Small intestine (tissue), 7 donors: ENCODE measurements around the gene KIF26B. TPM values are rescaled to one million over a fixed set of nuclear protein-coding genes. Genes with fewer than 3 reads are reported as not detected.

ENCODE experiments used
- DNase-seq, 2 donors: peaks; one replicate each; pipeline versions ENCODE4 v3.0.0 to v3.0.0-alpha.2; 2013
- FAIRE-seq: peaks from 2 replicates; lab custom pipeline; 2012; peaks lifted over from hg19 to GRCh38; lab: Jason Lieb, UNC
- H3K27ac ChIP-seq, 3 donors: one replicate each; pipeline ENCODE4 v1.5.1; 2013; ENCODE audit warnings: low read length in 2 of 3, mild to moderate bottlenecking in 2 of 3, control low read depth in 1 of 3, inconsistent platforms in 1 of 3, low read depth in 1 of 3, moderate library complexity in 1 of 3
- H3K27me3 ChIP-seq, 3 donors: one replicate each; pipeline ENCODE4 v1.6.1; 2013; ENCODE audit warnings: low read length in 3 of 3, inconsistent platforms in 1 of 3; ENCODE audit not compliant: control insufficient read depth in 3 of 3, insufficient read depth in 3 of 3
- H3K36me3 ChIP-seq, 3 donors: one replicate each; pipeline ENCODE4 v1.6.1; 2013; ENCODE audit warnings: low read length in 3 of 3, inconsistent platforms in 1 of 3, low read depth in 1 of 3, mild to moderate bottlenecking in 1 of 3, moderate library complexity in 1 of 3; ENCODE audit not compliant: control insufficient read depth in 3 of 3, insufficient read depth in 2 of 3
- H3K4me1 ChIP-seq, 3 donors: one replicate each; pipeline ENCODE4 v1.6.1; 2013; ENCODE audit warnings: low read length in 2 of 3, inconsistent platforms in 1 of 3, low read depth in 1 of 3, mild to moderate bottlenecking in 1 of 3, moderate library complexity in 1 of 3; ENCODE audit not compliant: control insufficient read depth in 3 of 3, insufficient read depth in 2 of 3
- H3K4me3 ChIP-seq, 3 donors: one replicate each; pipeline ENCODE4 v1.5.1; 2013; ENCODE audit warnings: low read length in 3 of 3, control low read depth in 1 of 3, inconsistent platforms in 1 of 3, low read depth in 1 of 3, mild to moderate bottlenecking in 1 of 3, moderate library complexity in 1 of 3
- H3K9me3 ChIP-seq, 2 donors: one replicate each; pipeline ENCODE4 v1.6.1; 2013; ENCODE audit warnings: low read depth in 1 of 2, low read length in 1 of 2; ENCODE audit not compliant: control insufficient read depth in 2 of 2, insufficient read depth in 1 of 2
- WGBS, 3 donors: extraction: QIAGEN DNeasy Blood & Tissue Kit; methylation state at CpG; one replicate each; pipeline ENCODE4 v1.1.7; 2013; 5-methylcytosine and 5-hydroxymethylcytosine counted together
- polyA plus RNA-seq, 4 donors: library from polyadenylated mRNA; stranded (reverse) in 3 of 4; unstranded in 1 of 4; fragments of 200-250 nt in 3 of 4; fragments of 120-200 nt in 1 of 4; gene quantifications; one replicate each; pipeline versions ENCODE4 v1.2.1 to v1.2.3, GENCODE V29; 2013
- donor health status: healthy with polysubstance abuse.
- donor health status: control.
- donor health status: control.
- donor health status: Bipolar disorder and iron deficiency.
- donor health status: healthy.

The KIF26B gene
- polyA plus RNA-seq, 4 donors = 0.27 to 4.0 (median 1.3) TPM; not detected in 1

GRCh38 chr1:245156041-245156735, 1.4 kb downstream of the KIF26B start:
- DNase-seq (peak; percentile 86 to 94), FAIRE-seq (no peak)
- Histone ChIP-seq H3K9me3 (no peaks in the 10 kb centered on the region), H3K4me3 (peak overlapping the region; percentile 13 to 73 (median 63)), H3K4me1 (peaks cover 2 to 16% (median 14%) of the 10 kb centered on the region in 3 donors), H3K27ac (no peak overlapping the region), H3K27me3 (peaks cover 2 to 18% (median 8%) of the 10 kb centered on the region in 3 donors), H3K36me3 (no peaks in the 10 kb centered on the region)
- 0 to 1% (median 0%) methylated on average over 48 to 74 of the region's 74 CpGs for WGBS, 3 donors

GRCh38 chr1:245156736-245157505, 2.1 kb downstream of the KIF26B start:
- Histone ChIP-seq H3K4me3 (peak overlapping the region in 2 of 3 donors; percentile 48 to 63), H3K9me3 (no peaks in the 10 kb centered on the region), H3K36me3 (no peaks in the 10 kb centered on the region), H3K27me3 (peaks cover 2 to 18% (median 8%) of the 10 kb centered on the region in 3 donors), H3K27ac (peak overlapping the region in 2 of 3 donors; percentile 23 to 40), H3K4me1 (peaks cover 2 to 16% (median 14%) of the 10 kb centered on the region in 3 donors)
- peak; percentile 25 to 62 for DNase-seq
- WGBS, 3 donors = 3 to 5% (median 5%) methylated on average over 20 to 44 of the region's 44 CpGs
- FAIRE-seq = no peak

- FAIRE-seq (no peak), DNase-seq (no peak)
- no peak overlapping the region for H3K4me3 ChIP-seq
- WGBS, 3 donors = 91 to 94% (median 92%) methylated on average over 3 of the region's 3 CpGs
- no peaks in the 10 kb centered on the region for H3K36me3 ChIP-seq
- peaks cover 2 to 10% (median 8%) of the 10 kb centered on the region in 3 donors for H3K4me1 ChIP-seq
- peaks cover 2 to 13% (median 8%) of the 10 kb centered on the region in 3 donors for H3K27me3 ChIP-seq
- no peaks in the 10 kb centered on the region for H3K9me3 ChIP-seq
- H3K27ac ChIP-seq = no peak overlapping the region
Observed at GRCh38 chr1:245158913-245159312, 4.1 kb downstream of the KIF26B start.

- DNase-seq = peak in 1 of 2 donors; percentile 59
- WGBS, 3 donors = 11 to 37% (median 16%) methylated on average over 5 of the region's 5 CpGs
- H3K4me1 ChIP-seq = peaks cover 0 to 8% (median 3%) of the 10 kb centered on the region in 3 donors
- peak overlapping the region in 1 of 3 donors; percentile 22 for H3K27ac ChIP-seq
- H3K4me3 ChIP-seq = no peak overlapping the region
- no peaks in the 10 kb centered on the region for H3K36me3 ChIP-seq
- FAIRE-seq = no peak
- H3K27me3 ChIP-seq = peaks cover 2 to 9% (median 6%) of the 10 kb centered on the region in 3 donors
- H3K9me3 ChIP-seq = no peaks in the 10 kb centered on the region
Observed at GRCh38 chr1:245160288-245160687, 5.5 kb downstream of the KIF26B start.

- no peak for DNase-seq
- WGBS, 3 donors = 21 to 57% (median 44%) methylated on average over 6 of the region's 6 CpGs
- FAIRE-seq = no peak
- Histone ChIP-seq H3K27ac (no peak overlapping the region), H3K9me3 (no peaks in the 10 kb centered on the region), H3K36me3 (no peaks in the 10 kb centered on the region), H3K27me3 (peaks cover 1 to 3% (median 2%) of the 10 kb centered on the region in 3 donors), H3K4me3 (no peak overlapping the region), H3K4me1 (peaks cover 0 to 8% (median 3%) of the 10 kb centered on the region in 3 donors)
Observed at GRCh38 chr1:245160741-245161400, 6.1 kb downstream of the KIF26B start.

- 92 to 94% (median 94%) methylated on average over 8 of the region's 8 CpGs for whole genome bisulfite sequencing, 3 donors
- H3K9me3 ChIP-seq = no peaks in the 10 kb centered on the region
- H3K36me3 ChIP-seq = no peaks in the 10 kb centered on the region
- no peak overlapping the region for H3K27ac ChIP-seq
- no peak overlapping the region for H3K4me3 ChIP-seq
- peaks cover 0 to 2% (median 0%) of the 10 kb centered on the region in 3 donors for H3K27me3 ChIP-seq
- FAIRE-seq (no peak), DNase-seq (no peak)
- H3K4me1 ChIP-seq = peaks cover 0 to 7% (median 3%) of the 10 kb centered on the region in 3 donors
Observed at GRCh38 chr1:245161866-245162265, 7.1 kb downstream of the KIF26B start.

GRCh38 chr1:245166471-245166885, 11.7 kb downstream of the KIF26B start:
- FAIRE-seq = no peak
- no peaks in the 10 kb centered on the region for H3K36me3 ChIP-seq
- H3K27me3 ChIP-seq = no peaks in the 10 kb centered on the region
- H3K9me3 ChIP-seq = no peaks in the 10 kb centered on the region
- WGBS, 3 donors = 38 to 66% (median 66%) methylated on average over 10 of the region's 10 CpGs
- no peaks in the 10 kb centered on the region for H3K4me1 ChIP-seq
- H3K27ac ChIP-seq = peak overlapping the region in 1 of 3 donors; percentile 14
- DNase-seq = no peak
- H3K4me3 ChIP-seq = peak overlapping the region in 1 of 3 donors; percentile 11

- Histone ChIP-seq H3K4me1 (no peaks in the 10 kb centered on the region), H3K36me3 (no peaks in the 10 kb centered on the region), H3K27me3 (no peaks in the 10 kb centered on the region), H3K4me3 (no peak overlapping the region), H3K9me3 (no peaks in the 10 kb centered on the region), H3K27ac (no peak overlapping the region)
- FAIRE-seq = no peak
- no peak for DNase-seq
- 60 to 79% (median 65%) methylated on average over 13 of the region's 13 CpGs for WGBS, 3 donors
Observed at GRCh38 chr1:245168086-245168485, 13.3 kb downstream of the KIF26B start.
